A172 (cell line): ENCODE results near the gene C22orf31. TPM values are rescaled to one million over a fixed set of nuclear protein-coding genes. Genes with fewer than 3 reads are reported as not detected.
"Not testable (repeated sequence)": the region's sequence is repeated elsewhere in the genome, so short reads cannot be mapped to it uniquely, and the experiment has no call there.

Source experiments
- DNase-seq: peaks from one replicate; pipeline ENCODE4 v3.0.0-alpha.2; 2015; ENCODE audit warnings: low spot score
- total RNA-seq: library from RNA; depleted of rRNA; stranded (reverse); fragments of >200 nt; shearing (Covaris generic); gene quantifications from 2 replicates; pipeline ENCODE4 v1.2.3, GENCODE V29; 2014; rRNA removed

The C22orf31 gene
- not detected in 2 replicates for total RNA-seq

DNA sequence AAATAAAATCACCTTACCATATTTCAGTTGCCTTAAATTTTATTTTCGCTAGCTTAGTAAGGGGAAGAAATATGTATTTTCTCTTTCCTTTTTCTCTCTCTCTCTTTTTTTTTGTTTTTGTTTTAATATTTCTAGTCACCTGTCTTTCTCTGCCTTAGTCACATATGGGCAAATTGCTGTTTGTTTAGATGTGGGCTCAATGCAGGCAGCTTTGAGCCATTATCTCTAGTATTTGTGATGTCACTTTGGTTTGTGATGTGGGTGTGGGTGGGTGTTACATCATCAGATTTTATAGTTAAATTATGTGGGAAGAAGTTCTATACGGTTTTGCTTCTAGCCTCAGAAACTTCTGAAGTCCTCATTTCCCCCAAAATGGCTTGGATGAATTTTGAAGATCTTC, at the start of gene C22orf31:
TSS of gene C22orf31 (minus strand) at position 59 of the 400 bp plus-strand sequence. CDS start at position 20, 39 bp downstream.
- no peak for DNase-seq

GRCh38 chr22:29110946-29111345, 49.3 kb upstream of the C22orf31 start:
- DNase-seq: no peak

GRCh38 chr22:29109822-29110221, 48.2 kb upstream of the C22orf31 start:
- DNase-seq: peak; percentile 4

DNA sequence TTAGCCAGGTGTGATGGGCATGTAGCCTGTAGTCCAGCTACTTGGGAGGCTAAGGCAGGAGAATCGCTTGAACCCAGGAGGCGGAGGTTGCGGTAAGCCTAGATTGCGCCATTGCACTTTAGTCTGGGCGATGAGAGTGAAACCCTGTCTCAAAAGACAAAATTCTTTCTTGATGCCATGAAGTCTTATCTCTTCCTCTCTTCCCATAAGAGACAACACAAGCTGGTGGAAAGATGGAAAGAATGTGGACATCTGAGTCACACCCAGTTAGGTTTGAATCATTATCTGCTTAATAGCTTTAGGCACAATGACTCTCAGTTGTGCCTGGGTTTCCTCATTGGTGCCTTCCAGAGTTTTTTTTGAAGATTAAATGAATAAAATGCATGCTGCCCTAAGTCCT, 46.5 kb upstream of the C22orf31 start:
- DNase-seq: peak; percentile 43

DNA sequence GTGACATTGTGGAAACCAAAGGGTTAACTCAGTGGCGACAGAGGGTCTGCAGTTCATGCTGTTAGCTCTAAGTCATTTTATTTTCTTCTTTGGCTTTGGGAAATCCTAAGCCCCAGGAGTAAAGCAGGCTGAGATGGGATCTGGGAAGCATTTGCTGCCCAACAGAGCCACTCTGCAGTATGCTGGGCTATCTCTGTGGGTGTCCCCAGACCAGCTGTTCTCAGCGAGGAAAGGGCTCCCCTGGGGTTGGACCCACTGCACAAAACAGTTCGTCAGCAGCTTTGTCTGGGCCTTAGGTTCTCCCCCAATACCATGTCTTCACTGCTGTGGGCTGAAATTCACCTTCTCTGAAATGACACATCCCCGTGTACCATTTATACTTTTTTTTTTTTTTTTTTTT, 45.2 kb upstream of the C22orf31 start:
- DNase-seq: no peak

- DNase-seq: no peak
These were observed 43.8 kb upstream of the C22orf31 start for GRCh38 chr22:29105468-29105867.

- no peak for DNase-seq
These were observed 41.5 kb upstream of the C22orf31 start for GRCh38 chr22:29103121-29103520.

DNA sequence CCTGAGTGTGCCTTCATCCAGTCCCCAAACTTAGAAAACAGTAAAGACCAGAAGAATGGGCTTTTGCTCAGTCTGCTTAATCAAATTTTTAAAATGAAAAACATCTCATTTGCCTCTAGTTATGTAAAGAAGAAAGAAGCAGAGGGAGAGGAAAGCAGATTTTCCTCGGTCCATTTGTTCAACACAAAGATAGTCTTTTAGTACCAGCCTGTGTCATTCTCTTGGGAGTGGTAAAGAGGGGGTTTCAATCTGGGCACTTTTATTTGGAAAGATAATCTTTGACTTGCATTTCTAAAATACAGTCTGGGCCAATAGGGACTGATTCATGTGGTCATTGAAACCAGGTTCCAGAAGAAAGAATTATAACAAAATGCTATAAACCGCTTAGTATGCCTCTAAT, 40.7 kb upstream of the C22orf31 start:
- DNase-seq: no peak

DNA sequence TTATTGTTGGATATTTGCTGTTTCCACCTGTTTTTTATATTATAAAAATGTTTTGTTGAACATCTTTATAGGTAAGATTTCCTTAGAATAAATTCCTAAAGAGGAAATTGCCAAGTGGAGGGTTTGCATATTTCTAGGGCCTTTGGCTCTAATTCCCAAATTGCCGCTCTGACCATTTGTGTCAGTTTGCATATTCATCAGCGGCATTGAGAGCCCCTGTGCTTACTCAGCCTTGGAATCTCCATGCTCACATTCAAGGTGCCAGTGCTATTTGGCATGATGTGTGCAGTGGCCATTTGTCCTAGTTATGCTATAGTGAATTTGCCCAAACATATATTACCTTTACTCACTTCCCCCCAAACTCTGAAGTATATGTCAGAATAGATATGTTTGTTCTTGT, 36.7 kb upstream of the C22orf31 start:
- no peak for DNase-seq

GRCh38 chr22:29096736-29097669, 35.4 kb upstream of the C22orf31 start:
- DNase-seq: no peak

- DNase-seq: no peak
These were observed 33.8 kb upstream of the C22orf31 start for GRCh38 chr22:29095459-29095858.

- peak; percentile 24 for DNase-seq
These were observed 32.1 kb upstream of the C22orf31 start for GRCh38 chr22:29093501-29094300.

GRCh38 chr22:29093030-29093429, 31.4 kb upstream of the C22orf31 start:
- DNase-seq: no peak

- no peak for DNase-seq
These were observed 30.6 kb upstream of the C22orf31 start for GRCh38 chr22:29092243-29092642.

GRCh38 chr22:29090039-29090438, 28.4 kb upstream of the C22orf31 start:
- DNase-seq: no peak

DNA sequence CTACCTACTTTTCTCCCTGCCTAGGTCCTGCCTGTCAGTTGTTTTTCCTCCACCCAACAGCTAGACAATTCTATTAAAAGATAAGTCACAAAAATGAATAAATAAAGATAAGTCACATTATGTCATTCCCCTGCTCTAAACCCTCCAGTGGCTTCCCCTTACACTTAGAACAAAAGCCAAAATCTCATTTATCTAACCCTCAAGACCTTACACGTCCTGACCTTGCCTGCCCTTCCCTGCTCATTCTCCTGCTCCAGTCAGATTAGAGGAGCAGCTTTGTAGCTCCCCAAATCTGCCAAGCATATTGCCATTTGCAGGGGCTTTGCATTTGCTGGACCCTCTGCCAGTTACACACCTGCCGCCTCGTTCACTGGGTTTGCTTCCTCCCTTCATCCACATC, 27.9 kb upstream of the C22orf31 start:
- no peak for DNase-seq

- no peak for DNase-seq
These were observed 27.2 kb upstream of the C22orf31 start for GRCh38 chr22:29088809-29089208.

GRCh38 chr22:29087012-29087411, 25.4 kb upstream of the C22orf31 start:
- no peak for DNase-seq

DNA sequence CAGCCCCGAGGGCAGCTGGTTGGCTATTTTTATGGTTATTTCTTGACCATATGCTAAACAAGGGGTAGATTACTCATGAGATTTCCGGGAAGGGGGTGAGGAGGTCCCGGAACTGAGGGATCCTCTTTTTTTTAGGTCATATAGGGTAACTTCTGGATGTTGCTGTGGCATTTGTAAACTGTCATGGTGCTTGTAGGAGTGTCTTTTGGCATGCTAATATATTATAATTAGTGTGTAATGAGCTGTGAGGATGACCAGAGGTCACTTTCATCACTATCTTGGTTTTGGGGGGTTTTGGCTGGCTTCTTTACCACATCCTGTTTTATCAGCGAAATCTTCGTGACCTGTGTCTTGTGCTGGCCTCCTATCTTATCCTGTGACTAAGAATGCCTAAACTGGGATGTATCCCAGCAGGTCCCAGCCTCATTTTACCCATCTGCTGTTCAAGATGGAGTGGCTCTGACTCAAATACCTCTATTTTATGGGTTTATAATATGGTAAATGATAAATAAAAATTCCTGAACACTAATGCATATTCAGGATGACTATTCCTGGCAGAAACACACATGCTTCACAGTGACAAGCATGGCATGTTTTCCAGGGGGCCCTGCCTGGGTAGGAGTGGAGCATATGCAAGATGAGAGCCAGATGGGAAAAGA, 22.4 kb upstream of the C22orf31 start:
- DNase-seq: peak; percentile 69

- not testable (repeated sequence) for DNase-seq
These were observed 21.9 kb upstream of the C22orf31 start for GRCh38 chr22:29083576-29083932.

DNA sequence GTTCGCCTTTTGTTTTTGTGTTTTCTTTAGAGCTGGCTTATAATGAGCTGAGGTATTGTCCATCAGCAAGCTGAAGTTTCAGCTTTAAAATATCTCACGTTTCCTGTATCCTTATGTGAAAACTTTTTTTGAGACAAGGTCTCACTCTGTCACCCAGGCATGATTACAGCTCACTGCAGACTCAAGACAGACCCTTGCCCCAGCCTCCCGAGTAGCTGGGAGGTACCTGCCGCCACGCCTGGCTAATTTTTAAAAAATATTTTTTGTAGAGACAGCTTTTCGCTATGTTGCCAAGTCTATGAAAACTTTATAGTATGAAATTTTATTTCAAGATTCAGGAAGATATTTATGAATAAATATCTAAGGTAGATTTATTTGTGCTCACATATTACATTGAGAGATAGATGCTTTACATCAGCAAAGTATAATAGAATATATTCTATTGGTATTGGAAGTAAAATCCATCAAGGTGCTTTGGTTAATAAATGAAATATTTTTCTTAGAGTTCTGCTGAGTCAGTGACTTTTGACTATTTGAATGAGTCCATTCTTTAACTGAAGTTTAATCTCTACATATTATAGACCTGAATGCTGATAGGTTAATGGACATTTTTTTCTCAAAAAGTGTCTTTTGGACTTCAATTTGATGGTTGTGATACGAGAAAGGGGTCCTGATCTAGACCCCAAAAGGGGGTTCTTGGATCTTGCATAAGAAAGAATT, 21.4 kb upstream of the C22orf31 start:
- no peak for DNase-seq
